GM18951 (cell line): Measurements from ENCODE around the gene DNAH8.

ENCODE experiments used
- POLR2A ChIP-seq: IDR thresholded peaks from 4 replicates; pipeline ENCODE4 v1.6.1; 2011; ENCODE audit warnings: mild to moderate bottlenecking; ENCODE audit not compliant: insufficient read length, insufficient read depth; ENCODE audit errors: extremely low read depth
- in situ Hi-C: fragments of 300-500 bp; cut with MboI; formaldehyde crosslinking; loops from one replicate; pipeline ENCODE4 v1.12.0; 2022; ENCODE audit warnings: low sequenced_read_pairs, mixed read lengths, inconsistent platforms; ENCODE audit not compliant: unreplicated experiment

The DNAH8 gene

GRCh38 chr6:39016839-39017546 is 301.9 kb downstream of the DNAH8 start:
- no peak for TF ChIP-seq POLR2A
- in situ Hi-C loops, result no loop called here

GRCh38 chr6:39017547-39017880 is 302.4 kb downstream of the DNAH8 start:
- TF ChIP-seq POLR2A, result no peak
- in situ Hi-C loops, result no loop called here

- in situ Hi-C loops, result no loop called here
These were observed 303.0 kb downstream of the DNAH8 start for GRCh38 chr6:39018103-39018502.

GRCh38 chr6:39020136-39020535 is 305.0 kb downstream of the DNAH8 start:
- in situ Hi-C loops, result no loop called here
- TF ChIP-seq POLR2A, result no peak

More at GRCh38 chr6:39018103-39018502, 303.0 kb downstream of the DNAH8 start:
- TF ChIP-seq POLR2A, result no peak

GRCh38 chr6:39021041-39021440 is 305.9 kb downstream of the DNAH8 start:
- in situ Hi-C loops, result no loop called here
- TF ChIP-seq POLR2A, result no peak

- in situ Hi-C loops, result no loop called here
These were observed 306.7 kb downstream of the DNAH8 start for GRCh38 chr6:39021779-39022178.

GRCh38 chr6:39026175-39026574 is 311.1 kb downstream of the DNAH8 start:
- in situ Hi-C loops, result no loop called here
- TF ChIP-seq POLR2A, result no peak

More at GRCh38 chr6:39021779-39022178, 306.7 kb downstream of the DNAH8 start:
- TF ChIP-seq POLR2A, result no peak

- TF ChIP-seq POLR2A, result no peak
- in situ Hi-C loops, result no loop called here
These were observed 314.3 kb downstream of the DNAH8 start for GRCh38 chr6:39029156-39030011.

GRCh38 chr6:39035681-39036080 is 320.6 kb downstream of the DNAH8 start:
- TF ChIP-seq POLR2A, result no peak
- in situ Hi-C loops, result no loop called here

- in situ Hi-C loops, result no loop called here
- TF ChIP-seq POLR2A, result no peak
These were observed 322.0 kb downstream of the DNAH8 start for GRCh38 chr6:39037082-39037508.

GRCh38 chr6:39037707-39038106 is 322.6 kb downstream of the DNAH8 start:
- TF ChIP-seq POLR2A, result no peak
- in situ Hi-C loops, result no loop called here

GRCh38 chr6:39040080-39040673 is 325.1 kb downstream of the DNAH8 start:
- in situ Hi-C loops, result no loop called here
- no peak for TF ChIP-seq POLR2A

- TF ChIP-seq POLR2A, result no peak
- in situ Hi-C loops, result no loop called here
These were observed 326.0 kb downstream of the DNAH8 start for GRCh38 chr6:39041072-39041471.
